WTC11 (cell line): ENCODE data around the gene GREB1.

Experiments
- CTCF ChIP-seq: fragments of 200-600 bp; IDR thresholded peaks from 2 replicates; pipeline ENCODE4 v1.8.0; 2022; ENCODE audit warnings: antibody characterized with exemption
- FOXK1 ChIP-seq: sonication (generic); formaldehyde crosslinking; IDR thresholded peaks from 2 replicates; pipeline ENCODE4 v1.8.0; 2022; ENCODE audit warnings: mild to moderate bottlenecking, moderate library complexity, missing genetic modification reagents
- NFE2L1 ChIP-seq: sonication (generic); formaldehyde crosslinking; IDR thresholded peaks from 2 replicates; pipeline ENCODE4 v1.8.1; 2023; ENCODE audit warnings: missing genetic modification reagents
- NR2C2 ChIP-seq: sonication (generic); formaldehyde crosslinking; IDR thresholded peaks from 2 replicates; pipeline ENCODE4 v1.8.0; 2022; ENCODE audit warnings: mild to moderate bottlenecking, missing genetic modification reagents
- OVOL2 ChIP-seq: fragments of 250-450 bp; sonication (Bioruptor Pico); IDR thresholded peaks from 2 replicates; pipeline ENCODE4 v1.9.0; 2021; ENCODE audit warnings: mild to moderate bottlenecking, borderline replicate concordance
- RELA ChIP-seq: sonication (generic); formaldehyde crosslinking; IDR thresholded peaks from 2 replicates; pipeline ENCODE4 v1.8.1; 2022; ENCODE audit warnings: missing genetic modification reagents, mild to moderate bottlenecking, borderline replicate concordance
- SP1 ChIP-seq: sonication (generic); formaldehyde crosslinking; conservative IDR thresholded peaks from 2 replicates; pipeline ENCODE4 v1.8.1; 2022; ENCODE audit warnings: missing genetic modification reagents

GRCh38 chr2:11543337-11544216 is 9.7 kb downstream of the GREB1 start:
- TF ChIP-seq RELA (no peak), CTCF (no peak), FOXK1 (CRISPR knock-in tag) (no peak), NFE2L1 (no peak), OVOL2 (CRISPR knock-in tag) (no peak), SP1 (no peak), NR2C2 (no peak)
